Midbrain (tissue), 1 donor: Measurements from ENCODE around the gene KIF21A.
A peak's percentile ranks its signal among the peaks of the same experiment; 100 is the strongest.

ENCODE experiments used
- DNase-seq: peaks from one replicate; lab custom pipeline; 2025; lab: John Stamatoyannopoulos, UW

The KIF21A gene

DNA sequence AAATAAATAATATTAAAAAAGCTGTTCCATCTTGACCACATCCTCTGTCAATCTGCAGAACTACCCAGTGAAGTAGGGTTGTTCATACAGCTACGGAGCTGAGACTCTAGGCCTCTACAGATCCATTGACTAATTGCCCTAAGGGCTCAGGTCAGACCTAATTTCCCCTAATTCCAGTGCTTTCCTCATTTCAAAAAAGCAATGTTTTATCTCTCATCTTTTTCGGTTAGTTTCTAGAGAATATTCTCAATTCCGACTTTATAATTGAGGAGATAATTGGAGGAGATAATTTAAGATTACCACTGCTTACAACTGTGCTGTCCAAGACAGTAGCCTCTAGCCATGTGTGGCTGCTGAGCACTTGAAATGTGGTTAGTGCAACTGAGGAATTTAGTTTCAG is 167.1 kb downstream of the KIF21A start:
- DNase-seq: no peak

DNA sequence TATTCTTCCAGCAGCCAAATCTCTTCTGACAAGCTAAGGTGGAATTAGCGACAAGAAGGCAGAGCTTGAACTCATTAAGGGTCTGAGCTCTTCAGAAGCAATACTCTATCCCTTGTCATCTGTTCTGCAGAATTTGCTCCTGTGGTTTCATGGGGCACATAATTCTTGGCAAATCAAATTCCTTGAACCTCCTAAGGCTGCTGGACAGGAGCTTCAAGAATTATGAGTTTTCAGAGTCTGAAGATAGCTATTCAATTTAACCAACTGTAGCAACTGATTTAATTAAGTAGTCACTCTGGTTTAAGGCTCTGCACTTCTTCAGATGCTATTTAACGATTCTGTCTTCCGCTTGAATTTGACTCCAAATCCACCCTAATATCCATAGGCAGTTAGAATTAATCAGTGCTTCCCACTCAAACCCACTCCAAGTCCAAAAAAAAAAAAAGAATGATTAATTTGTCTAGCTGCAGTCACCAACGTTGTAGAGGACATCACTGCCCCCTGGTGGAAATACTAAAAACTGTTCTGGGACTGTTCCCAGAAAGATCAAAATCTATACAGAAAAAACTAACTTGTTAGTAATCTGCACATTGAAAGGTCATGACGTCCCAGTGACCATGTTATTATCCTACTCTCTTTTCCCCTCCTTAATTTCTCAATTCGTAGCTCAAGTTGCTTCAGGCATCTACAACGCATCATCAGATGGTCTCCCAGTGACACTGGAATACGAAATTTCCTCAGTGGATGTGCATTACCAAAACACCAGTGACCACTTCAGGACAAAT is 169.9 kb downstream of the KIF21A start:
- DNase-seq: peak; percentile 39

DNA sequence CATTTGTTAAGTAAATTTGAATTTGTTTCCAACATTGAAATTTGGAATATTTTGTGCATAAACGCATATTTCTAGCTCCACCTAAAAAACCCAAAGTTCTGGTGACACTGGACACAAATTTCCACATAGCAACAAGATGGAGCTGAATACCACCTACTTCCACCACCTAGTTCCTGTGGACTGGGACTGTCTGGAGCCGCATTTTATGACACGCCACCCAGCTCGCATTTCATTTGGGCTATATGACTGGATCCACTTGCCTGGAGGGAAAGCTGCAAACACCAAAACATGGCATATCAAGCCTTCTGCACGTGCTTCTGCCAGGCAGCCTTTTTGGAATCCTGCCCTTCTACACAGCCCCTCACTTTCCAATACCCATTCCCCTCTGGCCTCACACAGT is 173.4 kb downstream of the KIF21A start:
- no peak for DNase-seq

DNA sequence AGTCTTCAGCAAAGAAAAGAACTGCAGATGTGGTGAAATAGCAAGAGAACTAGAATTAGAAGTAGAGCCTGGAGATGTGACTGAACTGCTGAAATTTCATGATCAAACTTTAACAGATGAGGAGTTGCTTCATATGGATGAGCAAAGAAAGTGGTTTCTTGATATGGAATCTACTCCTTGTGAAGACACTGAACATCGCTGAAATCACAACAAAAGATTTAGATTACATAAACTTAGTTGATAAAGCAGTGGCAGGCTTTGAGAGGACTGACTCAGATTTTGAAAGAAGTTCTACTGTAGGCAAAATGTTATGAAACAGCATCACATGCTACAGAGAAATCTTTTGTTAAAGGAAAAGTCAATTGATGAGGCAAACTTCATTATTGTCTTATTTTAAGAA is 175.0 kb downstream of the KIF21A start:
- no peak for DNase-seq

DNA sequence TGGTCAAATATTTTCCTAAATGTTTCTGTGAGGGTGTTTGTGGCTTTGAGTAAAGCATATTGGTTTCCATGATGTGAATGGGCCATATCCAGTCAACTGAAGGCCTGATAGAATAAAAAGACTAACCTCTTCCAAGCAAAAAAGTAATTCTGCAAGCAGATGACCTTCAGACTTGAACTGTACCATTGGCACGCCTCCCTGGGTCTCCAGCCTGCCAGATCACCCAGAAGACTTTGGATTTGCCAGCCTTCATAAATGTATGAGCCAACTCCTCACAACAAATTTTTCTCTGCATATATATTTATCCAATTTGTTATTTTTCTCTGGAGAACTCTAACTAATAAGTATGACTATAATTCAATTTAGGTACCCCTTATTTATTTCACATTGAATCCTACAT is 190.3 kb downstream of the KIF21A start:
- DNase-seq: no peak
